H1 (cell line): Measurements from ENCODE around the gene CAVIN4. TPM values are rescaled to one million over a fixed set of nuclear protein-coding genes. Genes with fewer than 3 reads are reported as not detected.

Experiments
- CTCF ChIA-PET: fragments of 300-600 bp; sonication (Branson Sonifier 250); formaldehyde crosslinking; loops from one replicate; lab custom pipeline; 2021; ENCODE audit not compliant: partially characterized antibody; lab: Charles Lee
- POLR2A ChIA-PET: fragments of 300-600 bp; sonication (Branson Sonifier 250); formaldehyde crosslinking; loops from one replicate; lab custom pipeline; 2021; ENCODE audit warnings: inconsistent platforms; ENCODE audit not compliant: partially characterized antibody; lab: Charles Lee
- DNase-seq, 2 experiments: peaks; one replicate each; pipeline versions ENCODE4 v3.0.0 to v3.0.0-alpha.2; 2010 to 2022; ENCODE audit warnings: low spot score in 2 of 2, low read depth in 1 of 2, mixed read lengths in 1 of 2
- FAIRE-seq: peaks from 2 replicates; lab custom pipeline; 2011; peaks lifted over from hg19 to GRCh38; lab: Jason Lieb, UNC
- H2AFZ ChIP-seq: 2 replicates; pipeline ENCODE4 v1.8.1; 2012; ENCODE audit warnings: low read length, inconsistent platforms
- H2AK5ac ChIP-seq: 2 replicates; pipeline ENCODE4 v1.6.1; 2013; ENCODE audit warnings: low read depth, low read length
- H2BK120ac ChIP-seq: replicated peaks from 2 replicates; pipeline ENCODE3; 2013; ENCODE audit warnings: low read depth, low read length, inconsistent platforms
- H2BK12ac ChIP-seq: 2 replicates; pipeline ENCODE4 v1.6.1; 2013; ENCODE audit warnings: low read depth, low read length
- H2BK15ac ChIP-seq: 2 replicates; pipeline ENCODE4 v1.6.1; 2013; ENCODE audit warnings: low read length
- H2BK20ac ChIP-seq: 2 replicates; pipeline ENCODE4 v1.6.1; 2013; ENCODE audit warnings: low read length
- H2BK5ac ChIP-seq: 2 replicates; pipeline ENCODE4 v1.6.1; 2013; ENCODE audit warnings: low read depth, low read length
- H3K14ac ChIP-seq: 2 replicates; pipeline ENCODE4 v1.6.1; 2013; ENCODE audit warnings: inconsistent platforms; ENCODE audit not compliant: insufficient read length
- H3K18ac ChIP-seq: 2 replicates; pipeline ENCODE4 v1.6.1; 2013; ENCODE audit warnings: low read length; ENCODE audit errors: extremely low read depth
- H3K23ac ChIP-seq: 2 replicates; pipeline ENCODE4 v1.6.1; 2013; ENCODE audit warnings: inconsistent platforms; ENCODE audit not compliant: insufficient read length
- H3K23me2 ChIP-seq: 2 replicates; pipeline ENCODE4 v1.6.1; 2013; ENCODE audit warnings: low read depth, low read length
- H3K27ac ChIP-seq: 2 replicates; pipeline ENCODE4 v1.6.1; 2011; ENCODE audit warnings: low read depth, low read length, inconsistent platforms
- H3K27me3 ChIP-seq, 4 experiments: replicated peaks in 1 of 4; 1 replicate in 1 of 4; 2 replicates in 3 of 4; pipeline versions ENCODE4 v1.6.1 to v1.8.1; 2011 to 2013; ENCODE audit warnings: low read length in 3 of 4, mild to moderate bottlenecking in 3 of 4, inconsistent platforms in 2 of 4, mixed read lengths in 2 of 4, moderate library complexity in 1 of 4; ENCODE audit not compliant: control insufficient read depth in 3 of 4, insufficient read depth in 3 of 4; ENCODE audit errors: extremely low read depth in 1 of 4
- H3K36me3 ChIP-seq, 4 experiments: 2 replicates each; pipeline versions ENCODE4 v1.6.1 to v1.8.1; 2011 to 2013; ENCODE audit warnings: mild to moderate bottlenecking in 4 of 4, low read length in 3 of 4, moderate library complexity in 2 of 4, control low read depth in 1 of 4, inconsistent platforms in 1 of 4; ENCODE audit not compliant: insufficient read depth in 4 of 4, control insufficient read depth in 2 of 4
- H3K4ac ChIP-seq: replicated peaks from 2 replicates; pipeline ENCODE3; 2013; ENCODE audit warnings: low read length, low read depth, mixed read lengths, inconsistent platforms; ENCODE audit not compliant: insufficient read length
- H3K4me1 ChIP-seq, 4 experiments: replicated peaks in 1 of 4; 1 replicate in 1 of 4; 2 replicates in 3 of 4; pipeline versions ENCODE4 v1.6.1 to v1.8.1; 2011 to 2013; ENCODE audit warnings: low read length in 3 of 4, inconsistent platforms in 2 of 4, mixed read lengths in 1 of 4; ENCODE audit not compliant: insufficient read depth in 4 of 4, control insufficient read depth in 3 of 4
- H3K4me2 ChIP-seq, 2 experiments: 2 replicates each; pipeline versions ENCODE4 v1.6.1 to v1.8.1; 2011 to 2013; ENCODE audit warnings: low read depth in 2 of 2, low read length in 2 of 2, control low read depth in 1 of 2, inconsistent platforms in 1 of 2, mild to moderate bottlenecking in 1 of 2; ENCODE audit not compliant: insufficient read depth in 1 of 2
- H3K4me3 ChIP-seq, 4 experiments: fragments of 200-600, 300-600 bp in 1 of 4; sonication (generic), shearing (Covaris generic), sonication (Bioruptor Twin) in 1 of 4; 2 replicates each; pipeline versions ENCODE4 v1.5.1 to v1.8.1; 2011 to 2016; ENCODE audit warnings: low read length in 4 of 4, low read depth in 3 of 4, control low read depth in 2 of 4, inconsistent platforms in 2 of 4, mild to moderate bottlenecking in 2 of 4, mixed read lengths in 1 of 4, moderate library complexity in 1 of 4; ENCODE audit not compliant: insufficient read depth in 2 of 4; ENCODE audit errors: extremely low read depth in 1 of 4
- H3K56ac ChIP-seq: replicated peaks from 2 replicates; pipeline ENCODE3; 2013; ENCODE audit warnings: low read depth, mild to moderate bottlenecking, mixed read lengths, low read length, inconsistent platforms; ENCODE audit not compliant: insufficient read length
- H3K79me1 ChIP-seq: 2 replicates; pipeline ENCODE4 v1.6.1; 2013; ENCODE audit warnings: low read depth, low read length, control low read depth
- H3K79me2 ChIP-seq, 2 experiments: 2 replicates each; pipeline versions ENCODE4 v1.6.1 to v1.8.1; 2012 to 2013; ENCODE audit warnings: low read length in 2 of 2, mild to moderate bottlenecking in 2 of 2, inconsistent platforms in 1 of 2; ENCODE audit not compliant: insufficient read depth in 2 of 2, control insufficient read depth in 1 of 2
- H3K9ac ChIP-seq, 4 experiments: replicated peaks in 1 of 4; 1 replicate in 1 of 4; 2 replicates in 3 of 4; pipeline versions ENCODE4 v1.6.1 to v1.8.1; 2011 to 2013; ENCODE audit warnings: low read depth in 3 of 4, low read length in 3 of 4, control low read depth in 2 of 4, mild to moderate bottlenecking in 2 of 4, moderate library complexity in 2 of 4, inconsistent platforms in 1 of 4; ENCODE audit errors: extremely low read depth in 1 of 4
- H3K9me3 ChIP-seq, 2 experiments: 2 replicates each; pipeline versions ENCODE4 v1.6.1 to v1.8.1; 2012 to 2013; ENCODE audit warnings: mild to moderate bottlenecking in 2 of 2, moderate library complexity in 2 of 2, control low read depth in 1 of 2, inconsistent platforms in 1 of 2, low read depth in 1 of 2, low read length in 1 of 2, mixed read lengths in 1 of 2; ENCODE audit not compliant: insufficient read depth in 2 of 2
- H4K20me1 ChIP-seq, 2 experiments: replicated peaks in 1 of 2; 2 replicates each; pipeline versions ENCODE3 to v1.8.1; 2011 to 2013; ENCODE audit warnings: inconsistent platforms in 2 of 2, low read length in 2 of 2, mild to moderate bottlenecking in 1 of 2; ENCODE audit not compliant: insufficient read depth in 2 of 2, control insufficient read depth in 1 of 2
- H4K5ac ChIP-seq: 2 replicates; pipeline ENCODE4 v1.6.1; 2013; ENCODE audit warnings: low read length, low read depth, mixed read lengths, inconsistent platforms; ENCODE audit not compliant: insufficient read length
- H4K8ac ChIP-seq: 2 replicates; pipeline ENCODE4 v1.8.0; 2013; ENCODE audit warnings: mild to moderate bottlenecking, moderate library complexity, low read length, inconsistent platforms; ENCODE audit not compliant: insufficient read depth; ENCODE audit errors: extremely low read depth
- H4K91ac ChIP-seq: replicated peaks from 2 replicates; pipeline ENCODE3; 2013; ENCODE audit warnings: low read length, mixed read lengths, inconsistent platforms; ENCODE audit not compliant: insufficient read length
- BRCA1 ChIP-seq: IDR thresholded peaks from 2 replicates; pipeline ENCODE4 v1.6.1; 2012; ENCODE audit warnings: low read depth, low read length, improper control_type of control experiment
- CHD2 ChIP-seq: IDR thresholded peaks from 2 replicates; pipeline ENCODE4 v1.6.1; 2012; ENCODE audit warnings: low read length, improper control_type of control experiment
- CTBP2 ChIP-seq: IDR thresholded peaks from 2 replicates; pipeline ENCODE4 v1.7.0; 2011; ENCODE audit warnings: borderline replicate concordance, mild to moderate bottlenecking, moderate library complexity, mixed read lengths, low read length; ENCODE audit not compliant: insufficient read depth, insufficient read length
- EGR1 ChIP-seq: IDR thresholded peaks from 2 replicates; pipeline ENCODE4 v1.6.1; 2011; ENCODE audit warnings: low read depth, low read length, borderline replicate concordance
- EP300 ChIP-seq, 2 experiments: IDR thresholded peaks; 1 replicate in 1 of 2; 2 replicates in 1 of 2; pipeline ENCODE4 v1.6.1; 2011 to 2012; ENCODE audit warnings: low read depth in 2 of 2, low read length in 2 of 2, mild to moderate bottlenecking in 2 of 2, borderline replicate concordance in 1 of 2, inconsistent platforms in 1 of 2, moderate library complexity in 1 of 2
- EZH2 ChIP-seq: fragments of 200-600 bp; sonication (generic); IDR thresholded peaks from 2 replicates; pipeline ENCODE4 v1.7.1; 2012; ENCODE audit warnings: low read depth, mild to moderate bottlenecking, moderate library complexity, low read length, inconsistent platforms; ENCODE audit not compliant: severe bottlenecking
- HDAC6 ChIP-seq: IDR thresholded peaks from one replicate; pipeline ENCODE4 v1.7.1; 2012; ENCODE audit warnings: low read depth, mild to moderate bottlenecking, inconsistent platforms, low read length, moderate library complexity
- MAFK ChIP-seq: IDR thresholded peaks from 2 replicates; pipeline ENCODE4 v1.6.1; 2012; ENCODE audit warnings: low read depth, mild to moderate bottlenecking, improper control_type of control experiment, low read length
- POLR2AphosphoS5 ChIP-seq: IDR thresholded peaks from 2 replicates; pipeline ENCODE4 v1.6.1; 2011; ENCODE audit warnings: low read depth, low read length
- RXRA ChIP-seq: IDR thresholded peaks from 2 replicates; pipeline ENCODE4 v1.6.1; 2011; ENCODE audit warnings: low read depth, mild to moderate bottlenecking, low read length, moderate library complexity; ENCODE audit not compliant: insufficient read depth
- SP1 ChIP-seq: IDR thresholded peaks from 2 replicates; pipeline ENCODE4 v1.6.1; 2011; ENCODE audit warnings: low read depth, low read length
- SRF ChIP-seq: IDR thresholded peaks from 2 replicates; pipeline ENCODE4 v1.6.1; 2011; ENCODE audit warnings: mild to moderate bottlenecking, low read depth, low read length, moderate library complexity
- TCF12 ChIP-seq: IDR thresholded peaks from 2 replicates; pipeline ENCODE4 v1.6.1; 2011; ENCODE audit warnings: low read depth, mild to moderate bottlenecking, low read length
- YY1 ChIP-seq: IDR thresholded peaks from 2 replicates; pipeline ENCODE4 v1.6.1; 2011; ENCODE audit warnings: low read depth, mild to moderate bottlenecking, low read length
- WGBS, 2 experiments: shearing (Covaris generic) in 1 of 2; methylation state at CpG; one replicate each; pipeline versions ENCODE4 v1.1.6 to v1.1.7; 2013 to 2015; ENCODE audit warnings: low lambda C conversion rate in 2 of 2, mixed read lengths in 2 of 2, inconsistent platforms in 1 of 2, low coverage in 1 of 2, missing lambda C conversion rate in 1 of 2; ENCODE audit not compliant: insufficient replicate concordance in 2 of 2, insufficient coverage in 1 of 2, insufficient read length in 1 of 2; ENCODE audit errors: extremely low coverage in 1 of 2, missing lambda C conversion rate in 1 of 2; 5-methylcytosine and 5-hydroxymethylcytosine counted together
- polyA plus RNA-seq, 7 experiments: library from polyadenylated mRNA; depleted of rRNA in 3 of 7; stranded (reverse) in 5 of 7; unstranded in 2 of 7; fragments of >200 nt in 5 of 7; fragments of 200-250 nt in 2 of 7; gene quantifications; 1 replicate in 5 of 7; 2 replicates in 1 of 7; 4 replicates in 1 of 7; pipeline versions ENCODE4 v1.2.1 to v1.2.3, GENCODE V29; 2011 to 2013; ENCODE audit warnings: missing spikeins in 2 of 7, mixed read lengths in 2 of 7
- total RNA-seq: library from RNA; stranded (reverse); fragmentation: NEBNext Ultra II Directional; extraction: Animal tissue kit (Norgen Biotek cat#: 25700); gene quantifications from 2 replicates; pipeline ENCODE4 v1.2.1, GENCODE V29; 2021

Gene CAVIN4
- total and polyA plus RNA-seq, 2 of the 8 experiments (the other 6 are each of a cell fraction or from before 2014, with no cell fraction given) = 2.3 to 9.1 TPM

- DNase-seq = no peak
- peaks cover 0 to 3% of the 10 kb centered on the region in 2 experiments for H4K20me1 ChIP-seq
- TF ChIP-seq POLR2AphosphoS5 (no peak), CTBP2 (no peak), EZH2 (no peak), TCF12 (no peak), RXRA (no peak), SP1 (no peak), YY1 (no peak), BRCA1 (no peak), EP300 (IDR thresholded peaks at IDR 0.05; ENCODE audit: borderline replicate concordance in 1 of 2, low read depth in 2 of 2, low read length in 2 of 2) (no peak), SRF (no peak), EGR1 (no peak), HDAC6 (no peak), CHD2 (no peak), MAFK (no peak)
These were observed 4.1 kb upstream of the CAVIN4 start for GRCh38 chr9:100573655-100574260.

More at GRCh38 chr9:100573655-100574260, 4.1 kb upstream of the CAVIN4 start:
- Histone ChIP-seq H4K91ac (no peak overlapping the region), H3K18ac (no peak overlapping the region), H3K27ac (no peak overlapping the region), H2BK15ac (no peak overlapping the region), H3K79me1 (no peaks in the 10 kb centered on the region), H3K56ac (no peak overlapping the region), H2BK5ac (no peak overlapping the region), H3K4ac (no peak overlapping the region), H2BK120ac (no peak overlapping the region), H3K27me3 (no peaks in the 10 kb centered on the region), H3K14ac (no peak overlapping the region), H2BK20ac (no peak overlapping the region), H2AFZ (no peak overlapping the region), H3K9me3 (no peaks in the 10 kb centered on the region), H3K4me3 (no peak overlapping the region), H3K36me3 (peaks cover 0 to 71% (median 23%) of the 10 kb centered on the region in 4 experiments; a peak in 6 of 8 replicates), H4K5ac (no peak overlapping the region), H3K23ac (no peak overlapping the region), H3K23me2 (no peaks in the 10 kb centered on the region), H3K4me1 (no peaks in the 10 kb centered on the region), H2AK5ac (no peak overlapping the region), H2BK12ac (no peak overlapping the region), H4K8ac (no peak overlapping the region), H3K4me2 (no peak overlapping the region), H3K79me2 (peaks cover 0 to 3% of the 10 kb centered on the region in 2 experiments; a peak in 1 of 4 replicates), H3K9ac (no peak overlapping the region)
- ChIA-PET POLR2A (no interaction called here), CTCF (interaction anchor here (0.6 kb wide), 1 partner anchor 593 kb away, joined by 3 read pairs; no protein-coding TSS in a partner anchor)
- no peak for FAIRE-seq
- WGBS, 2 experiments = 96% methylated on average over 3 of the region's 3 CpGs; no CpG with 5 or more reads in 1 of the 2 experiments
